Hepatocyte (in vitro differentiated cells): ENCODE results near the gene TPSB2. TPM values are rescaled to one million over a fixed set of nuclear protein-coding genes. Genes with fewer than 3 reads are reported as not detected.
"Not testable (repeated sequence)": the region's sequence is repeated elsewhere in the genome, so short reads cannot be mapped to it uniquely, and the experiment has no call there.

Source experiments
- DNase-seq: peaks from one replicate; pipeline ENCODE4 v3.0.0-alpha.2; 2016; ENCODE audit warnings: low spot score
- H2AFZ ChIP-seq: fragments of 200-600 bp; sonication (generic); 2 replicates; pipeline ENCODE4 v1.6.0; 2016; ENCODE audit warnings: antibody characterized with exemption, mild to moderate bottlenecking
- H3K27ac ChIP-seq: fragments of 200-600 bp; sonication (generic); 2 replicates; pipeline ENCODE4 v1.5.1; 2016; ENCODE audit warnings: mild to moderate bottlenecking
- H3K27me3 ChIP-seq: fragments of 200-600 bp; sonication (generic); 2 replicates; pipeline ENCODE4 v1.6.1; 2016
- H3K36me3 ChIP-seq: fragments of 200-600 bp; sonication (generic); replicated peaks from 2 replicates; pipeline ENCODE4 v1.5.1; 2016; ENCODE audit warnings: low read depth; ENCODE audit not compliant: insufficient read depth
- H3K4me1 ChIP-seq: fragments of 200-600 bp; sonication (generic); 2 replicates; pipeline ENCODE4 v1.5.1; 2016; ENCODE audit warnings: mild to moderate bottlenecking, moderate library complexity; ENCODE audit not compliant: insufficient read depth
- H3K4me2 ChIP-seq: fragments of 200-600 bp; sonication (generic); 2 replicates; pipeline ENCODE4 v1.6.0; 2016
- H3K4me3 ChIP-seq: fragments of 200-600 bp; sonication (generic); 2 replicates; pipeline ENCODE4 v1.5.1; 2016; ENCODE audit warnings: mild to moderate bottlenecking
- H3K79me2 ChIP-seq: fragments of 200-600 bp; sonication (generic); 2 replicates; pipeline ENCODE4 v1.6.0; 2017; ENCODE audit warnings: mild to moderate bottlenecking
- H3K9me2 ChIP-seq: fragments of 200-600 bp; sonication (generic); replicated peaks from 2 replicates; pipeline ENCODE4 v1.6.0; 2017; ENCODE audit warnings: mild to moderate bottlenecking; ENCODE audit not compliant: insufficient read depth
- H3K9me3 ChIP-seq: fragments of 200-600 bp; sonication (generic); 2 replicates; pipeline ENCODE4 v1.5.1; 2016; ENCODE audit warnings: low read depth, mild to moderate bottlenecking
- H4K20me1 ChIP-seq: fragments of 200-600 bp; sonication (generic); 2 replicates; pipeline ENCODE4 v1.6.0; 2016; ENCODE audit warnings: mild to moderate bottlenecking; ENCODE audit not compliant: insufficient read depth, poor library complexity, severe bottlenecking
- EZH2 ChIP-seq: fragments of 200-600 bp; sonication (generic); IDR thresholded peaks from 2 replicates; pipeline ENCODE4 v1.6.1; 2016; ENCODE audit warnings: antibody characterized with exemption, mild to moderate bottlenecking, borderline replicate concordance
- EZH2phosphoT487 ChIP-seq: fragments of 200-600 bp; sonication (generic); IDR thresholded peaks from one replicate; pipeline ENCODE4 v1.6.1; 2018; ENCODE audit warnings: antibody characterized with exemption, mild to moderate bottlenecking, low read depth, moderate library complexity; ENCODE audit not compliant: unreplicated experiment, severe bottlenecking
- WGBS: methylation state at CpG from one replicate; pipeline ENCODE4 v1.1.6; 2016; ENCODE audit warnings: low lambda C conversion rate; ENCODE audit errors: missing lambda C conversion rate; 5-methylcytosine and 5-hydroxymethylcytosine counted together
- polyA plus RNA-seq: library from polyadenylated mRNA; unstranded; fragments of >200 nt; fragmentation: Nextera tagmentation; extraction: Ambion mirVana; gene quantifications from 2 replicates; pipeline ENCODE4 v1.2.1, GENCODE V29; 2016
- total RNA-seq: library from RNA; depleted of rRNA; stranded (reverse); fragments of >200 nt; gene quantifications from 2 replicates; pipeline ENCODE4 v1.2.3, GENCODE V29; 2014
- TF ChIP-seq, protein P1 (sequence below): fragments of 200-600 bp; sonication (generic); IDR thresholded peaks from 2 replicates; pipeline ENCODE4 v1.5.1; 2016; ENCODE audit warnings: antibody characterized with exemption, mild to moderate bottlenecking; ENCODE audit not compliant: poor library complexity

Gene TPSB2
- total and polyA plus RNA-seq, 2 experiments from 2014 or later, result not detected

- Histone ChIP-seq H3K79me2 (no peaks in the 10 kb centered on the region), H3K27me3 (no peaks in the 10 kb centered on the region), H4K20me1 (peaks cover 7% of the 10 kb centered on the region), H3K27ac (no peak overlapping the region), H3K4me2 (no peak overlapping the region), H3K9me3 (no peaks in the 10 kb centered on the region), H3K4me3 (no peak overlapping the region), H3K36me3 (no peaks in the 10 kb centered on the region), H3K9me2 (no peaks in the 10 kb centered on the region), H2AFZ (no peak overlapping the region), H3K4me1 (no peaks in the 10 kb centered on the region)
- no peak for DNase-seq
- 91% methylated on average over 9 of the region's 9 CpGs for WGBS
- no peak for TF ChIP-seq EZH2phosphoT487
- TF ChIP-seq, protein P1, sequence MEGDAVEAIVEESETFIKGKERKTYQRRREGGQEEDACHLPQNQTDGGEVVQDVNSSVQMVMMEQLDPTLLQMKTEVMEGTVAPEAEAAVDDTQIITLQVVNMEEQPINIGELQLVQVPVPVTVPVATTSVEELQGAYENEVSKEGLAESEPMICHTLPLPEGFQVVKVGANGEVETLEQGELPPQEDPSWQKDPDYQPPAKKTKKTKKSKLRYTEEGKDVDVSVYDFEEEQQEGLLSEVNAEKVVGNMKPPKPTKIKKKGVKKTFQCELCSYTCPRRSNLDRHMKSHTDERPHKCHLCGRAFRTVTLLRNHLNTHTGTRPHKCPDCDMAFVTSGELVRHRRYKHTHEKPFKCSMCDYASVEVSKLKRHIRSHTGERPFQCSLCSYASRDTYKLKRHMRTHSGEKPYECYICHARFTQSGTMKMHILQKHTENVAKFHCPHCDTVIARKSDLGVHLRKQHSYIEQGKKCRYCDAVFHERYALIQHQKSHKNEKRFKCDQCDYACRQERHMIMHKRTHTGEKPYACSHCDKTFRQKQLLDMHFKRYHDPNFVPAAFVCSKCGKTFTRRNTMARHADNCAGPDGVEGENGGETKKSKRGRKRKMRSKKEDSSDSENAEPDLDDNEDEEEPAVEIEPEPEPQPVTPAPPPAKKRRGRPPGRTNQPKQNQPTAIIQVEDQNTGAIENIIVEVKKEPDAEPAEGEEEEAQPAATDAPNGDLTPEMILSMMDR, result no peak
- TF ChIP-seq EZH2, result no peak
These were observed 37.5 kb downstream of the TPSB2 start for GRCh38 chr16:1192384-1193073.

DNA sequence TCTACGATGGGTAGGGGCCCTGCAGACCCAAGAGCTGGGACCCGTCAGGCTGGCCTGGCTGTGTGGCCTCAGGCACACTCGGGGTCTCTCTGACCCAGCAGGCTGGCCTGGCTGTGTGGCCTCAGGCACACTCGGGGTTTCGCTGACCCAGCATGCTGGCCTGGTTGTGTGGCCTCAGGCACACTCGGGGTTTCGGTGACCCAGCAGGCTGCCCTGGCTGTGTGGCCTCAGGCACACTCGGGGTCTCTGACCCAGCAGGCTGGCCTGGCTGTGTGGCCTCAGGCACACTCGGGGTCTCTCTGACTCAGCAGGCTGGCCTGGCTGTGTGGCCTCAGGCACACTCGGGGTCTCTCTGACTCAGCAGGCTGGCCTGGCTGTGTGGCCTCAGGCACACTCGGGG, 39.2 kb downstream of the TPSB2 start:
- not testable (repeated sequence) for H3K9me3 ChIP-seq, H3K4me1 ChIP-seq, H3K4me3 ChIP-seq, H3K4me2 ChIP-seq, DNase-seq, H3K27ac ChIP-seq, H4K20me1 ChIP-seq, H3K79me2 ChIP-seq, H3K36me3 ChIP-seq, H3K27me3 ChIP-seq, H3K9me2 ChIP-seq, H2AFZ ChIP-seq
- WGBS, result 94% methylated on average over 10 of the region's 11 CpGs

DNA sequence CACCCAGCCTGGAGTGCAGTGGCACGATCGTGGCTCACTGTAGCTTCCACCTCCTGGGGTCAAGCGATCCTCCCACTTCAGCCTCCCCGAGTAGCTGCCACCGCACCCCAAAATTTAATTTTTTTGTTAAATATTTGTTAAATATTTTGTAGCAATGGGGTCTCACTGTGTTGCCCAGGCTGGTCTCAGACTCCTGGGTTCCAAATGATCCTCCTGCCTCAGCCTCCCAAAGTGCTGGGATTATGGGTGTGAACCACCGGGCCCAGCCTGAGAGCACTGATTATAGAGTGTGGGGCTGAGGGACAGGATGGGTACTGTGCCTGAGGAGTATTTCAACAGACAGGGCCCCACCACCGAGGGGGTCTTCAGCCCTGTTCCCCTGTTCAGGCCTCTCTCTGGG, 40.5 kb downstream of the TPSB2 start:
- Histone ChIP-seq H3K79me2 (no peaks in the 10 kb centered on the region), H3K9me3 (no peaks in the 10 kb centered on the region), H4K20me1 (peaks cover 7% of the 10 kb centered on the region), H3K4me3 (no peak overlapping the region), H3K9me2 (no peaks in the 10 kb centered on the region), H3K27ac (no peak overlapping the region), H2AFZ (no peak overlapping the region), H3K27me3 (no peaks in the 10 kb centered on the region), H3K36me3 (no peaks in the 10 kb centered on the region), H3K4me1 (no peaks in the 10 kb centered on the region), H3K4me2 (no peak overlapping the region)
- no peak for TF ChIP-seq EZH2phosphoT487
- TF ChIP-seq, protein P1, result no peak
- no peak for TF ChIP-seq EZH2
- no peak for DNase-seq
- 80% methylated on average over 7 of the region's 7 CpGs for WGBS

- Histone ChIP-seq H3K4me1 (no peaks in the 10 kb centered on the region), H2AFZ (no peak overlapping the region), H4K20me1 (peaks cover 7% of the 10 kb centered on the region), H3K36me3 (no peaks in the 10 kb centered on the region), H3K9me3 (no peaks in the 10 kb centered on the region), H3K4me2 (no peak overlapping the region), H3K4me3 (no peak overlapping the region), H3K9me2 (no peaks in the 10 kb centered on the region), H3K27ac (no peak overlapping the region), H3K79me2 (no peaks in the 10 kb centered on the region), H3K27me3 (no peaks in the 10 kb centered on the region)
- WGBS, result 61% methylated on average over 32 of the region's 32 CpGs
- TF ChIP-seq EZH2 (no peak), EZH2phosphoT487 (no peak)
- TF ChIP-seq, protein P1, result no peak
- DNase-seq, result peak; percentile 82
These were observed 41.4 kb downstream of the TPSB2 start for GRCh38 chr16:1188432-1189189.

DNA sequence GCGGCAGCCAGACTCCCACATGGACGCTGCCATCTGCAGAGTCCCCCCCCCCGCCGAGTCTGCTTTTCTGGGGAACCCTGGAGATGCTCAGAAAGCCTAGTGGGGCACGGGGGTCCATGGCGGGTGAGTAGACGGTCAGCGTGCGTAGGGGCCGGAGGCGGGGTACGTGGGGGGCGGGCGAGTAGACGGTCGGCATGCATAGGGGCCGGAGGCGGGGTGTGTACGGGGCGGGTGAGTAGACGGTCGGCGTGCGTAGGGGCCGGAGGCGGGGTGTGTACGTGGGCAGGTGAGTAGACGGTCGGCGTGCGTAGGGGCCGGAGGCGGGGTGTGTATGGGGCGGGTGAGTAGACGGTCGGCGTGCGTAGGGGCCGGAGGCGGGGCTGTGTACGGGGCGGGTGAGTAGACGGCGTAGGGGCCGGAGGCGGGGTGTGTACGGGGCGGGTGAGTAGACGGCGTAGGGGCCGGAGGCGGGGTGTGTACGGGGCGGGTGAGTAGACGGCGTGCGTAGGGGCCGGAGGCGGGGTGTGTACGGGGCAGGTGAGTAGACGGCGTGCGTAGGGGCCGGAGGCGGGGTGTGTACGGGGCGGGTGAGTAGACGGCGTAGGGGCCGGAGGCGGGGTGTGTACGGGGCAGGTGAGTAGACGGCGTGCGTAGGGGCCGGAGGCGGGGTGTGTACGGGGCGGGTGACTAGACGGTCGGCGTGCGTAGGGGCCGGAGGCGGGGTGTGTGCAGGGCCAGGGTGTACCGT, 44.4 kb downstream of the TPSB2 start:
- H3K9me3 ChIP-seq, H3K4me2 ChIP-seq, H3K36me3 ChIP-seq, H3K4me3 ChIP-seq, DNase-seq, H3K79me2 ChIP-seq, H3K27me3 ChIP-seq, H3K27ac ChIP-seq, H3K9me2 ChIP-seq, H2AFZ ChIP-seq, H4K20me1 ChIP-seq: not testable (repeated sequence)
- peaks cover 25% of the 10 kb centered on the region for H3K4me1 ChIP-seq
- 94% methylated on average over 17 of the region's 86 CpGs for WGBS
